Activated naive CD4-positive, alpha-beta T cell treated with anti-CD3 and anti-CD28 coated beads for 36 hours (primary cell): ENCODE results near the gene PNPLA1. TPM values are rescaled to one million over a fixed set of nuclear protein-coding genes. Genes with fewer than 3 reads are reported as not detected.

Experiments
- CTCF ChIA-PET: fragments of 350-600 bp; sonication (Branson Sonifier 250); formaldehyde crosslinking; loops from one replicate; lab custom pipeline; 2021; ENCODE audit warnings: antibody characterized with exemption; lab: Charles Lee
- DNase-seq: peaks from one replicate; pipeline ENCODE4 v3.0.0-alpha.2; 2020
- H3K27ac Mint-ChIP-seq: one replicate; pipeline ENCODE4 v1.8.0; 2021; ENCODE audit warnings: mild to moderate bottlenecking, mixed read lengths
- H3K27me3 Mint-ChIP-seq: one replicate; pipeline ENCODE4 v1.8.0; 2021; ENCODE audit warnings: low read depth, mixed read lengths
- H3K36me3 Mint-ChIP-seq: one replicate; pipeline ENCODE4 v1.8.0; 2021; ENCODE audit warnings: low read depth, mixed read lengths
- H3K4me1 Mint-ChIP-seq: one replicate; pipeline ENCODE4 v1.8.0; 2021; ENCODE audit warnings: low read depth, mixed read lengths
- H3K4me3 Mint-ChIP-seq: one replicate; pipeline ENCODE4 v1.8.0; 2021; ENCODE audit warnings: mild to moderate bottlenecking, moderate library complexity, mixed read lengths
- H3K9me3 Mint-ChIP-seq: one replicate; pipeline ENCODE4 v1.8.0; 2021; ENCODE audit warnings: mixed read lengths
- intact Hi-C: fragments of 100-400 bp; cut with micrococcal nuclease; formaldehyde crosslinking; loops from one replicate; pipeline ENCODE4 v1.15.1; 2023
- total RNA-seq, 2 experiments: library from RNA; stranded (reverse); gene quantifications; one replicate each; pipeline ENCODE4 v1.2.3, GENCODE V29; 2021

The PNPLA1 gene
- total RNA-seq, 2 experiments from 2014 or later = not detected

DNA sequence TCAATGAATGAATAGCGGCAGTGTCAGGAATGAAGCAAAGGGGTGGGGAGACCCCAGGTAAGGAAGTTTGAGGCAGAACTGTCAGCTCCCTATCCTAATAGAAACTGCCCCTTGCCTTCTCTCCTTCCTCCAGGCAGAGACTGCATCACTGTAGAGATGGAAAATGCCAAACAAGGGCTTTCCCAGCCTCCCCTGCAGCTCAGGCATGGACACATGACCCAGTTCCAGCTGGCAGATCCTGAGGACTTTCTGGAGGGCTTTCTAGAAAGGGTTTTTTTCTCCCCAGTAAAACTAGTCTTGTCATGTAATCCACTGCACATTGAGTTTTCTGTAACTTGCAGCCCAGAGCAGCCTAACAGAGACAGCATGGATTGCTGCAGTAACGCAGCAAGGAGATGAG, 17.9 kb upstream of the PNPLA1 start:
- Mint-ChIP-seq H3K4me3 (no peak overlapping the region), H3K9me3 (peaks cover 4% of the 10 kb centered on the region), H3K4me1 (no peaks in the 10 kb centered on the region), H3K27me3 (no peaks in the 10 kb centered on the region), H3K36me3 (no peaks in the 10 kb centered on the region), H3K27ac (no peak overlapping the region)
- no peak for DNase-seq
- CTCF ChIA-PET = interaction anchor here (1.5 to 1.6 kb wide), 2 partner anchors 89 to 102 kb away, joined by 3 to 4 read pairs; no protein-coding TSS in a partner anchor
- intact Hi-C loops = no loop called here

DNA sequence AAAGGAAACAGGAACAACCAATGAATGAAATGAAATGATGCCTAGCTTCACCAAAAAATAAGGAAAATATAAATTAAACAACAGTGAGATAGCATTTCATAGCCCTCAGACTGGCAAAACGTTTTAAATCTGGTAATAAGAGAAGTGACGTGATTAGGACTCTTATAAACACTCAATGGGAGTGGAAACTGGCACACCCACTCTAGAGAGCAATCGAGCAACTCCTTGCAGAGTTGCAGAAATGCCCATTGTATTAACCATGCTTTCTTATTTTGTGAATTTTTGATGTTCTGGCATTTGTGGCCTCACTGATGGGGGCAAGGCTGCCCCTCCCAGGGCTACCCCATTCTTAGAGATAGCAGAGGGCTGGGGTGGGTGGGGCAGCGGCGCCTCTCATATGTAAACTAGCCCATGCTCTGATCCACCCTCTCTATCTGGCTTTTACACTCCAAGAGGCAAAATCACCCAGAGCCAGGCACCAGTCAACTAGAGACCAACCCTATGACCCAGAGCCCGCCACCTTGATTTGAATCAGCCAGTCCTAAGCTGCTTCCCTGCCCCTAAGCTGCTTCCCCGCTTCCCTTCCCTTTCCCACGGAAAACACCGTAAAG, 6.4 kb upstream of the PNPLA1 start:
- CTCF ChIA-PET = no interaction called here
- H3K4me1 Mint-ChIP-seq = no peaks in the 10 kb centered on the region
- intact Hi-C loops = no loop called here

GRCh38 chr6:36265744-36266143, 4.1 kb upstream of the PNPLA1 start:
- H3K36me3 Mint-ChIP-seq = no peaks in the 10 kb centered on the region
- H3K27ac Mint-ChIP-seq = no peak overlapping the region
- H3K4me1 Mint-ChIP-seq = no peaks in the 10 kb centered on the region
- CTCF ChIA-PET = no interaction called here
- intact Hi-C loops = no loop called here
- DNase-seq = no peak
- no peaks in the 10 kb centered on the region for H3K27me3 Mint-ChIP-seq
- H3K9me3 Mint-ChIP-seq = no peaks in the 10 kb centered on the region
- no peak overlapping the region for H3K4me3 Mint-ChIP-seq

More for the DNA sequence above, 6.4 kb upstream of the PNPLA1 start:
- H3K36me3 Mint-ChIP-seq = no peaks in the 10 kb centered on the region
- no peak for DNase-seq
- H3K27me3 Mint-ChIP-seq = no peaks in the 10 kb centered on the region
- H3K9me3 Mint-ChIP-seq = no peaks in the 10 kb centered on the region
- H3K27ac Mint-ChIP-seq = no peak overlapping the region
- no peak overlapping the region for H3K4me3 Mint-ChIP-seq

- no peaks in the 10 kb centered on the region for H3K4me1 Mint-ChIP-seq
- no peak overlapping the region for H3K4me3 Mint-ChIP-seq
- CTCF ChIA-PET = no interaction called here
- H3K36me3 Mint-ChIP-seq = no peaks in the 10 kb centered on the region
- H3K27ac Mint-ChIP-seq = no peak overlapping the region
- intact Hi-C loops = no loop called here
- H3K9me3 Mint-ChIP-seq = no peaks in the 10 kb centered on the region
- no peak for DNase-seq
- H3K27me3 Mint-ChIP-seq = peaks cover 2% of the 10 kb centered on the region
Measured at GRCh38 chr6:36266913-36267644, 2.8 kb upstream of the PNPLA1 start.

DNA sequence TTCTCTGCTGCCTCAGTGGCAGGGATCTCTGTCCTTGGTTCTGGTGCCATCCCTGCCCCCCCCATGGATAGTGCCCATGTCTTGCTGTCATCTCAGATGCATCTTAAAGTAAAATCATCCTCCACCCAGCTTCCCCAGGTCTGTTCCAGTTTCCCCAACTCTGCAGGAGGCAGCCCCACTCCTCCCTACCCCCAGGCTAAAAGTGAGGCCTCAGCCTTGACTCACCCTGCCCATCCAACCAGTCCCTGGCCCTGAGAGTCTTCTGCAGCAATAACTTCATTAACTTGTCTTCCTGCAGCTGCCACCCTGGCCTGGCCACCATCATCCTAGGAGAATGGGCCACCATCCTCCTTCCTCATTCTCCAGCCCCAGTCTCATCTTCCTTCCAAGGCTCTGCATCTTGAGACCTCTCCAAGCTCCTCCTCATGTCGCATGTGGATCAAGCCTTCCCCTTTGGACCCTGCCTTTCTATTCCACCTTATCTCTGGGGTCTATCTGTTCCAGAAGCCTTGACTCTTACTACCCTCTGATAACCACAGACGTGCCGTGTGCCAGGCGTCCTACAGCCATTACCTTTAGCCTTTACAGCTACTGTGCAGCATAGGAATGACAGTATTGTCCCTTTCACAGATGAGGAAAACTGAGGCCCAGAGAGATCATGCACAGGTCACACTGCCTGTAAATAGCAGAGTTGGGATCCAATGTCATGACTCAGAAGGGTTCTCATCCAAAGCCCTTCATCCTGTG, 2.0 kb upstream of the PNPLA1 start:
- CTCF ChIA-PET = no interaction called here
- Mint-ChIP-seq H3K9me3 (no peaks in the 10 kb centered on the region), H3K27me3 (peaks cover 2% of the 10 kb centered on the region), H3K27ac (no peak overlapping the region), H3K4me3 (no peak overlapping the region), H3K4me1 (no peaks in the 10 kb centered on the region), H3K36me3 (no peaks in the 10 kb centered on the region)
- intact Hi-C loops = no loop called here
- DNase-seq = no peak

DNA sequence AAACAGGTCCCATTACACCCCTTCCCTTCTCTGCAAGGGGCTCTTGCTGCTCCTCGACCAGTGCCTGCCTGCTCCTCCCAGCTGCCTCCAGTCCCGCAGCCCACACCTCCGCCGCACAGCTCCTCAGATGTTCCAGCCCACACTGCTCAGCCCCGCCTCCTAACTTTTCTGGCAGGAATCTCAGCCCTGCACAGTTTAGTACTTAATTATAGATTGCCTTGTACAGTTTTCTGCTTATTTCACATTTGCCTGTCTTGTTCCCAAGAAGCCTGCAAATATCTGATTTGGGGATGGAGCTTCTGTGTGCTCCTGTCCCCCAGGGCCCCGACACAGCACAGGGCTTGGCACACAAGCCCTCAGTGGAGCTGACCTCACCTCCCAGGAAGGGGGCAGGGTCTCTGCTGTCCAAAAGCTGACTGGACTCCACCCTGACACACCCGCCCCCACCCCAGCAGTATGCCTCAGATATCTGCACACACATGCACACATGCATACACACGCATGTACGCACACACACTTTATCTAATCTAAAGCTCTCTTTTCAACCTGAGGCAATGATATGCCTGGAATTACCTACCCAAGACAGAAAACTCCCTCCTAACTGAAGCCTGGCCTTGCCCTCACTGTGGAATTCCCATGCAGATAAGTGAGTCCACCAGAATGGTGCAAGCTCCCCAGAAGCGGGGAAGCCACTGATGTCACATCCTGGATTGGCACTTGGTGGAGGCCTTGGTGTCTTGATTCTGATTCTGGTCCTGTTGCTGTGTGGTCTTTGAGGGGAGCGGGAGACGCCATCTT, 1.2 kb upstream of the PNPLA1 start:
- H3K27me3 Mint-ChIP-seq = peaks cover 2% of the 10 kb centered on the region
- H3K27ac Mint-ChIP-seq = no peak overlapping the region
- H3K36me3 Mint-ChIP-seq = no peaks in the 10 kb centered on the region
- CTCF ChIA-PET = no interaction called here
- no peak overlapping the region for H3K4me3 Mint-ChIP-seq
- no peak for DNase-seq
- intact Hi-C loops = no loop called here
- H3K9me3 Mint-ChIP-seq = no peaks in the 10 kb centered on the region
- no peaks in the 10 kb centered on the region for H3K4me1 Mint-ChIP-seq

GRCh38 chr6:36272234-36272633, 2.4 kb downstream of the PNPLA1 start:
- no peaks in the 10 kb centered on the region for H3K4me1 Mint-ChIP-seq
- intact Hi-C loops = no loop called here
- H3K27me3 Mint-ChIP-seq = peaks cover 2% of the 10 kb centered on the region
- H3K36me3 Mint-ChIP-seq = no peaks in the 10 kb centered on the region
- no peak for DNase-seq
- no peaks in the 10 kb centered on the region for H3K9me3 Mint-ChIP-seq
- H3K4me3 Mint-ChIP-seq = no peak overlapping the region
- CTCF ChIA-PET = interaction anchor here (1.3 to 1.6 kb wide), 2 partner anchors 30 to 69 kb away, joined by 3 to 4 read pairs; no protein-coding TSS in a partner anchor
- no peak overlapping the region for H3K27ac Mint-ChIP-seq

GRCh38 chr6:36273067-36273466, 3.2 kb downstream of the PNPLA1 start:
- Mint-ChIP-seq H3K4me1 (no peaks in the 10 kb centered on the region), H3K27ac (no peak overlapping the region), H3K9me3 (no peaks in the 10 kb centered on the region), H3K4me3 (no peak overlapping the region), H3K27me3 (peaks cover 2% of the 10 kb centered on the region), H3K36me3 (no peaks in the 10 kb centered on the region)
- CTCF ChIA-PET = no interaction called here
- intact Hi-C loops = no loop called here
- no peak for DNase-seq

GRCh38 chr6:36273802-36274514, 4.1 kb downstream of the PNPLA1 start:
- no peak for DNase-seq
- Mint-ChIP-seq H3K4me3 (no peak overlapping the region), H3K36me3 (no peaks in the 10 kb centered on the region), H3K27me3 (peaks cover 2% of the 10 kb centered on the region), H3K27ac (no peak overlapping the region), H3K9me3 (no peaks in the 10 kb centered on the region), H3K4me1 (no peaks in the 10 kb centered on the region)
- intact Hi-C loops = no loop called here
- CTCF ChIA-PET = no interaction called here

GRCh38 chr6:36276581-36277536, 7.0 kb downstream of the PNPLA1 start:
- H3K36me3 Mint-ChIP-seq = no peaks in the 10 kb centered on the region
- CTCF ChIA-PET = no interaction called here
- no peaks in the 10 kb centered on the region for H3K4me1 Mint-ChIP-seq
- intact Hi-C loops = no loop called here
- H3K27ac Mint-ChIP-seq = no peak overlapping the region
- no peaks in the 10 kb centered on the region for H3K9me3 Mint-ChIP-seq
- H3K27me3 Mint-ChIP-seq = peaks cover 7% of the 10 kb centered on the region
- no peak for DNase-seq
- no peak overlapping the region for H3K4me3 Mint-ChIP-seq

GRCh38 chr6:36277946-36278470, 8.1 kb downstream of the PNPLA1 start:
- no peaks in the 10 kb centered on the region for H3K9me3 Mint-ChIP-seq
- H3K27ac Mint-ChIP-seq = no peak overlapping the region
- CTCF ChIA-PET = no interaction called here
- intact Hi-C loops = no loop called here
- no peaks in the 10 kb centered on the region for H3K4me1 Mint-ChIP-seq
- H3K27me3 Mint-ChIP-seq = peaks cover 8% of the 10 kb centered on the region
- H3K4me3 Mint-ChIP-seq = no peak overlapping the region
- H3K36me3 Mint-ChIP-seq = no peaks in the 10 kb centered on the region
- DNase-seq = no peak
